PC-3 (cell line): ENCODE data around the gene ENKD1. TPM values are rescaled to one million over a fixed set of nuclear protein-coding genes. Genes with fewer than 3 reads are reported as not detected.
A peak's percentile ranks its signal among the peaks of the same experiment; 100 is the strongest.

ENCODE experiments used
- ATAC-seq: fragments of 200-7000 bp; cut with Tn5 transposase; 2 replicates; pipeline ENCODE4 v1.9.1; 2020; ENCODE audit warnings: mild to moderate bottlenecking, moderate library complexity
- BruUV-seq: library from RNA; stranded (reverse); fragments of 400-500 nt; replicated peaks from 2 replicates; lab custom pipeline; 2021; lab: Mats Ljungman, UMichigan
- CTCF ChIA-PET: fragments of 300-600 bp; sonication (Branson Sonifier 250); formaldehyde crosslinking; loops from one replicate; lab custom pipeline; 2022; ENCODE audit warnings: antibody characterized with exemption; lab: Charles Lee
- POLR2A ChIA-PET: fragments of 300-600 bp; sonication (Branson Sonifier 250); formaldehyde crosslinking; loops from one replicate; lab custom pipeline; 2022; ENCODE audit warnings: antibody characterized with exemption; ENCODE audit not compliant: unreplicated experiment; lab: Charles Lee
- DNase-seq: peaks from one replicate; pipeline ENCODE4 v3.0.0-alpha.2; 2015
- H2AFZ ChIP-seq: fragments of 300-600 bp; sonication (generic); 2 replicates; pipeline ENCODE4 v1.6.0; 2016; ENCODE audit warnings: antibody characterized with exemption, low read length
- H3F3A ChIP-seq: fragments of 300-600 bp; sonication (generic); one replicate; pipeline ENCODE4 v1.6.0; 2017; ENCODE audit warnings: antibody characterized with exemption, low read length, control low read depth, mild to moderate bottlenecking; ENCODE audit not compliant: unreplicated experiment
- H3K27ac ChIP-seq: fragments of 300-600 bp; sonication (generic); 2 replicates; pipeline ENCODE4 v1.5.1; 2016; ENCODE audit warnings: mild to moderate bottlenecking, low read length
- H3K27me3 ChIP-seq: fragments of 300-600 bp; sonication (generic); 2 replicates; pipeline ENCODE4 v1.6.1; 2016; ENCODE audit warnings: low read length, mixed read lengths
- H3K36me3 ChIP-seq: fragments of 300-600 bp; sonication (generic); 2 replicates; pipeline ENCODE4 v1.6.1; 2016; ENCODE audit warnings: low read depth, mixed run types, low read length, mixed read lengths
- H3K4me1 ChIP-seq: fragments of 300-600 bp; sonication (generic); 2 replicates; pipeline ENCODE4 v1.5.1; 2016; ENCODE audit warnings: low read length; ENCODE audit not compliant: insufficient read depth
- H3K4me2 ChIP-seq: fragments of 300-600 bp; sonication (generic); 2 replicates; pipeline ENCODE4 v1.6.0; 2016; ENCODE audit warnings: low read length
- H3K4me3 ChIP-seq: fragments of 300-600 bp; sonication (generic); 2 replicates; pipeline ENCODE4 v1.5.1; 2016; ENCODE audit warnings: mild to moderate bottlenecking, low read length, mixed read lengths
- H3K79me2 ChIP-seq: fragments of 300-600 bp; sonication (generic); 2 replicates; pipeline ENCODE4 v1.6.1; 2017; ENCODE audit warnings: low read length, mixed read lengths
- H3K9ac ChIP-seq: fragments of 300-600 bp; sonication (generic); 2 replicates; pipeline ENCODE4 v1.6.0; 2016; ENCODE audit warnings: mild to moderate bottlenecking, low read length
- H3K9me2 ChIP-seq: fragments of 300-600 bp; sonication (generic); replicated peaks from 2 replicates; pipeline ENCODE4 v1.6.1; 2016; ENCODE audit warnings: mixed run types, low read length, mixed read lengths
- H3K9me3 ChIP-seq: fragments of 300-600 bp; sonication (generic); 2 replicates; pipeline ENCODE4 v1.6.1; 2016; ENCODE audit warnings: low read length, mixed read lengths
- H4K20me1 ChIP-seq: fragments of 300-600 bp; sonication (generic); 2 replicates; pipeline ENCODE4 v1.6.1; 2016; ENCODE audit warnings: low read length, mixed read lengths
- EZH2 ChIP-seq: fragments of 300-600 bp; sonication (generic); IDR thresholded peaks from one replicate; pipeline ENCODE4 v1.6.1; 2017; ENCODE audit warnings: antibody characterized with exemption, mild to moderate bottlenecking, low read length; ENCODE audit not compliant: unreplicated experiment
- EZH2phosphoT487 ChIP-seq: fragments of 300-600 bp; sonication (generic); IDR thresholded peaks from 2 replicates; pipeline ENCODE4 v1.6.1; 2018; ENCODE audit warnings: mild to moderate bottlenecking, antibody characterized with exemption, low read length, borderline replicate concordance
- intact Hi-C: fragments of 100-400 bp; cut with micrococcal nuclease; formaldehyde crosslinking; loops from 2 replicates; pipeline ENCODE4 v1.9.0; 2023
- total RNA-seq: library from RNA; depleted of rRNA; stranded (reverse); fragments of >200 nt; gene quantifications from 2 replicates; pipeline ENCODE4 v1.2.3, GENCODE V29; 2014
- TF ChIP-seq, protein P1 (sequence below): fragments of 300-600 bp; sonication (generic); conservative IDR thresholded peaks from 2 replicates; pipeline ENCODE4 v1.5.1; 2017; ENCODE audit warnings: antibody characterized with exemption, low read depth, mild to moderate bottlenecking, low read length

Gene ENKD1
- total RNA-seq, 1 experiment from 2014 or later, result 19.4 TPM

DNA sequence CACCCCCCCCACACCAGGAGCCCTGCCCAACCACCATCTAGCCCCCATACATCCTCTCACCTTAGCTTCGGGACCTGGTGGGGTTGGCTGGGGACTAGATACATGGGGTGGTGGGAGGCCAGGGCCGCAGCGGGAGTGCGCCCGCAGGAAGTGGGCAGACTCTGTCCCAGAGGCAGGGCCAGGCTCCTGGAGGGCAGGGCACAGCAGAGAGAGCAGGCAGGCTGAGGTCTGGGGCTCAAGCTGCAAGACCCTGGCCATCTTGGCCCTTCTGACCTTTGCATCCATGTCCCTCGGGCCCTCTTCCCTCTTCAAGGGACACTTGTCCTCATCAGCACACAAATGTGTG lies 2.7 kb downstream of the ENKD1 start:
- Histone ChIP-seq H3K36me3 (no peaks in the 10 kb centered on the region), H3K27ac (no peak overlapping the region), H3K9me2 (no peaks in the 10 kb centered on the region), H2AFZ (no peak overlapping the region), H3F3A (peaks cover 3% of the 10 kb centered on the region), H3K4me1 (peaks cover 5% of the 10 kb centered on the region; the same call in 1 of the 2 replicates), H3K9me3 (no peaks in the 10 kb centered on the region), H3K9ac (no peak overlapping the region), H4K20me1 (no peaks in the 10 kb centered on the region), H3K4me2 (no peak overlapping the region), H3K4me3 (no peak overlapping the region), H3K27me3 (no peaks in the 10 kb centered on the region), H3K79me2 (peaks cover 10% of the 10 kb centered on the region)
- intact Hi-C loops, result no loop called here
- TF ChIP-seq, protein P1, sequence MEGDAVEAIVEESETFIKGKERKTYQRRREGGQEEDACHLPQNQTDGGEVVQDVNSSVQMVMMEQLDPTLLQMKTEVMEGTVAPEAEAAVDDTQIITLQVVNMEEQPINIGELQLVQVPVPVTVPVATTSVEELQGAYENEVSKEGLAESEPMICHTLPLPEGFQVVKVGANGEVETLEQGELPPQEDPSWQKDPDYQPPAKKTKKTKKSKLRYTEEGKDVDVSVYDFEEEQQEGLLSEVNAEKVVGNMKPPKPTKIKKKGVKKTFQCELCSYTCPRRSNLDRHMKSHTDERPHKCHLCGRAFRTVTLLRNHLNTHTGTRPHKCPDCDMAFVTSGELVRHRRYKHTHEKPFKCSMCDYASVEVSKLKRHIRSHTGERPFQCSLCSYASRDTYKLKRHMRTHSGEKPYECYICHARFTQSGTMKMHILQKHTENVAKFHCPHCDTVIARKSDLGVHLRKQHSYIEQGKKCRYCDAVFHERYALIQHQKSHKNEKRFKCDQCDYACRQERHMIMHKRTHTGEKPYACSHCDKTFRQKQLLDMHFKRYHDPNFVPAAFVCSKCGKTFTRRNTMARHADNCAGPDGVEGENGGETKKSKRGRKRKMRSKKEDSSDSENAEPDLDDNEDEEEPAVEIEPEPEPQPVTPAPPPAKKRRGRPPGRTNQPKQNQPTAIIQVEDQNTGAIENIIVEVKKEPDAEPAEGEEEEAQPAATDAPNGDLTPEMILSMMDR, result no peak
- TF ChIP-seq EZH2 (no peak), EZH2phosphoT487 (no peak)
- CTCF ChIA-PET, result no interaction called here
- POLR2A ChIA-PET, result no interaction called here
- DNase-seq, result no peak
- BruUV-seq, result no TSS peak
- ATAC-seq, result no peak

DNA sequence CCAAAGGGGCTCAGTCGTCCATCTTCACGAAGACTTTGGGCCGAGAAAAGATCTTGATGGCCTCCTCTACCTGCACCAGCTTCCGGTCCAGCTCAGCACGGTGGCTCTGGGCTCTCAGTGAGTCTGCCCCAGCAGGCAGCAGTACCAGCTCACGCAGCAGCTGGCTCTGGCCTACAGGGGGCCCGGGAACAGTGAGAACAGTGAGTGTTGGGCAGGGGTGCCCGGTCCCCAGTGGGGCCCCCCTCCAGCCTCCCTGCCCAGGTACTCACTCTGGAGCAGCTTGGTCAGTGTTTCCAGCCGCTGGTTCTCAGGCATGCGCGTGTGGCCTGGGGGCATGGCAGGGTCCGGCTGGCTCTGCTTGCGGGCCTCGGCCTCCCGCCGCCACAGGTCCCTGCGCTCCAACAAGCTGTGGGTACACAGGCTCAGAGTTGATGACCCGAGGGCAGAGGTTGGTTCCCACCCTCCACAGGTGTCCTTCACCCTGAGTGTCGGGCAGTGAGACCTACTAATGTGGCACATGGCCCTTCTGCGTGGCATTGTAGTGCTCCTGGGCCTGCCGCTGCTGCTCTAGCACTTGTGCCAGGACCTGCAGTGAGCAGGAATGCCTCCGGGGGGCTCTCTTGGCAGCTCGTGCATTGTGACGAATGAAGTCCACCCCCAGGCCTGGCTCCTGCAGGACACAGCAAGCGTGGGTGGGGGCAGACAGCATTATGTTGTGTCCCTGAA lies 3.2 kb downstream of the ENKD1 start:
- intact Hi-C loops, result no loop called here
- Histone ChIP-seq H3K9me2 (no peaks in the 10 kb centered on the region), H3K79me2 (peaks cover 11% of the 10 kb centered on the region), H2AFZ (no peak overlapping the region), H3K4me2 (no peak overlapping the region), H3K27ac (no peak overlapping the region), H3K4me3 (no peak overlapping the region), H3K36me3 (no peaks in the 10 kb centered on the region), H4K20me1 (no peaks in the 10 kb centered on the region), H3F3A (peaks cover 3% of the 10 kb centered on the region), H3K4me1 (peaks cover 6% of the 10 kb centered on the region; the same call in 1 of the 2 replicates), H3K9me3 (no peaks in the 10 kb centered on the region), H3K27me3 (no peaks in the 10 kb centered on the region), H3K9ac (no peak overlapping the region)
- TF ChIP-seq EZH2phosphoT487 (no peak), EZH2 (no peak)
- TF ChIP-seq, protein P1, result peak; percentile 44; the same call in 1 of the 2 replicates
- DNase-seq (no peak), ATAC-seq (no peak)
- ChIA-PET POLR2A (no interaction called here), CTCF (no interaction called here)
- no TSS peak for BruUV-seq

DNA sequence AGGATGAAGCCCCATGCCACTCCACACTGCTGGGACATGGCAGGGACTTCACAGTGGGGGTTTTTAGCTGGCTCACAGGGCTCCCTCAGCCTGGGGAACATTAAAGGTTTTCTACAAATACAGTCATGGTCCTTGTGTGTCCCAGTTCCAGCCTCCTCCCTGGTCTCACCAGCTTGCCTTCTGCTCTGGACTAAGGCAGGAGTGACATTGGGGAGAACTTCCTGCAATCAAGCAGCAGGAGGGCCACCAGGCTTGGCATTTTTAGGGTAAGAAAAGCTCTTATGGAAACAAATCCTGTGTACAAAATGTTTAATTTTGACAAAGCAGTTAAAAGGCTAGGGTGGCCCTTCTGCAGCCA lies 3.9 kb downstream of the ENKD1 start:
- ChIA-PET CTCF (no interaction called here), POLR2A (no interaction called here)
- no peak for ATAC-seq
- TF ChIP-seq, protein P1, result no peak
- no peak for TF ChIP-seq EZH2
- TF ChIP-seq EZH2phosphoT487, result no peak
- no TSS peak for BruUV-seq
- Histone ChIP-seq H3K4me1 (peaks cover 6% of the 10 kb centered on the region; the same call in 1 of the 2 replicates), H3K4me3 (no peak overlapping the region), H3K36me3 (no peaks in the 10 kb centered on the region), H3K9me3 (no peaks in the 10 kb centered on the region), H3K27me3 (no peaks in the 10 kb centered on the region), H3K9me2 (no peaks in the 10 kb centered on the region), H3K4me2 (no peak overlapping the region), H3K9ac (no peak overlapping the region), H4K20me1 (no peaks in the 10 kb centered on the region), H3K79me2 (peaks cover 11% of the 10 kb centered on the region), H2AFZ (no peak overlapping the region), H3K27ac (no peak overlapping the region), H3F3A (peaks cover 3% of the 10 kb centered on the region)
- DNase-seq, result no peak
- intact Hi-C loops, result no loop called here
